ENCODE results near the gene DACT2.

- TF ChIP-seq CTCF (IDR thresholded peaks at IDR 0.05) (no peak), POLR2A (IDR thresholded peaks at IDR 0.05) (no peak)
These were observed 5.6 kb downstream of the DACT2 start for GRCh38 chr6:168314021-168314420.

All from thyroid gland (tissue), 4 donors.